HUES64 (cell line): ENCODE data around the gene CCDC122.
"Not testable (repeated sequence)": the region's sequence is repeated elsewhere in the genome, so short reads cannot be mapped to it uniquely, and the experiment has no call there.

ENCODE experiments used
- H3K27ac ChIP-seq: 2 replicates; pipeline ENCODE4 v1.7.0; 2013; ENCODE audit warnings: low read depth, low read length, inconsistent platforms
- H3K27me3 ChIP-seq: 2 replicates; pipeline ENCODE4 v1.6.1; 2013; ENCODE audit warnings: mild to moderate bottlenecking, low read length; ENCODE audit not compliant: insufficient read depth
- H3K36me3 ChIP-seq: 2 replicates; pipeline ENCODE4 v1.6.1; 2013; ENCODE audit warnings: mild to moderate bottlenecking, low read length; ENCODE audit not compliant: insufficient read depth
- H3K4me1 ChIP-seq: 2 replicates; pipeline ENCODE4 v1.6.1; 2013; ENCODE audit warnings: mild to moderate bottlenecking, low read length, moderate library complexity; ENCODE audit not compliant: insufficient read depth
- H3K4me3 ChIP-seq: 2 replicates; pipeline ENCODE4 v1.5.1; 2013; ENCODE audit warnings: mild to moderate bottlenecking, low read length, moderate library complexity
- H3K9ac ChIP-seq: 2 replicates; pipeline ENCODE4 v1.6.1; 2013; ENCODE audit warnings: mild to moderate bottlenecking, low read depth, low read length
- H3K9me3 ChIP-seq: 2 replicates; pipeline ENCODE4 v1.6.1; 2013; ENCODE audit warnings: low read depth, low read length; ENCODE audit not compliant: insufficient read depth
- WGBS: fragments of 150-250, 120-280 bp; methylation state at CpG from one replicate; pipeline ENCODE4 v1.1.7; 2013; ENCODE audit warnings: missing lambda C conversion rate; 5-methylcytosine and 5-hydroxymethylcytosine counted together

The CCDC122 gene

GRCh38 chr13:43835701-43836100, 43.8 kb downstream of the CCDC122 start:
- 90% methylated on average over 1 of the region's 2 CpGs for WGBS
- Histone ChIP-seq H3K9me3 (no peaks in the 10 kb centered on the region), H3K4me3 (no peak overlapping the region), H3K36me3 (no peaks in the 10 kb centered on the region), H3K9ac (no peak overlapping the region), H3K4me1 (no peaks in the 10 kb centered on the region), H3K27me3 (no peaks in the 10 kb centered on the region), H3K27ac (no peak overlapping the region)

- H3K9ac ChIP-seq: no peak overlapping the region
- no peak overlapping the region for H3K4me3 ChIP-seq
These were observed 48.5 kb downstream of the CCDC122 start for GRCh38 chr13:43831088-43831487.

GRCh38 chr13:43830497-43830881, 49.1 kb downstream of the CCDC122 start:
- no peak overlapping the region for H3K27ac ChIP-seq
- no peaks in the 10 kb centered on the region for H3K9me3 ChIP-seq
- no peaks in the 10 kb centered on the region for H3K27me3 ChIP-seq
- H3K9ac ChIP-seq: 0 out of 2 replicates have a peak overlapping the region, but pooled peaks have one; percentile 26
- WGBS: 86% methylated on average over 5 of the region's 5 CpGs
- H3K36me3 ChIP-seq: no peaks in the 10 kb centered on the region
- no peaks in the 10 kb centered on the region for H3K4me1 ChIP-seq
- no peak overlapping the region for H3K4me3 ChIP-seq

More at GRCh38 chr13:43831088-43831487, 48.5 kb downstream of the CCDC122 start:
- Histone ChIP-seq H3K27ac (no peak overlapping the region), H3K36me3 (no peaks in the 10 kb centered on the region), H3K9me3 (no peaks in the 10 kb centered on the region), H3K27me3 (no peaks in the 10 kb centered on the region), H3K4me1 (no peaks in the 10 kb centered on the region)
- WGBS: 84% methylated on average over 2 of the region's 2 CpGs

GRCh38 chr13:43824656-43825055, 54.9 kb downstream of the CCDC122 start:
- H3K36me3 ChIP-seq, H3K4me1 ChIP-seq: not testable (repeated sequence)
- WGBS: 100% methylated on average over 1 of the region's 1 CpG

GRCh38 chr13:43822969-43823368, 56.6 kb downstream of the CCDC122 start:
- no peak overlapping the region for H3K9ac ChIP-seq
- H3K4me1 ChIP-seq: no peaks in the 10 kb centered on the region
- H3K9me3 ChIP-seq: no peaks in the 10 kb centered on the region
- no peak overlapping the region for H3K27ac ChIP-seq
- 84% methylated on average over 1 of the region's 1 CpG for WGBS
- no peaks in the 10 kb centered on the region for H3K27me3 ChIP-seq
- no peaks in the 10 kb centered on the region for H3K36me3 ChIP-seq
- no peak overlapping the region for H3K4me3 ChIP-seq

More at GRCh38 chr13:43824656-43825055, 54.9 kb downstream of the CCDC122 start:
- H3K9ac ChIP-seq, H3K9me3 ChIP-seq, H3K27ac ChIP-seq, H3K4me3 ChIP-seq, H3K27me3 ChIP-seq: not testable (repeated sequence)

GRCh38 chr13:43816401-43816889, 63.1 kb downstream of the CCDC122 start:
- Histone ChIP-seq H3K4me1 (no peaks in the 10 kb centered on the region), H3K27me3 (no peaks in the 10 kb centered on the region), H3K4me3 (no peak overlapping the region), H3K36me3 (no peaks in the 10 kb centered on the region), H3K27ac (no peak overlapping the region), H3K9me3 (no peaks in the 10 kb centered on the region), H3K9ac (no peak overlapping the region)
- 94% methylated on average over 3 of the region's 4 CpGs for WGBS

- no peaks in the 10 kb centered on the region for H3K27me3 ChIP-seq
- no peak overlapping the region for H3K27ac ChIP-seq
- no peak overlapping the region for H3K4me3 ChIP-seq
- H3K9ac ChIP-seq: no peak overlapping the region
- H3K36me3 ChIP-seq: no peaks in the 10 kb centered on the region
- 83% methylated on average over 2 of the region's 2 CpGs for WGBS
- H3K4me1 ChIP-seq: no peaks in the 10 kb centered on the region
- H3K9me3 ChIP-seq: no peaks in the 10 kb centered on the region
These were observed 64.3 kb downstream of the CCDC122 start for GRCh38 chr13:43815204-43815603.

- no peak overlapping the region for H3K9ac ChIP-seq
- H3K4me3 ChIP-seq: no peak overlapping the region
These were observed 70.9 kb downstream of the CCDC122 start for GRCh38 chr13:43808676-43809075.

GRCh38 chr13:43805681-43806128, 73.8 kb downstream of the CCDC122 start:
- Histone ChIP-seq H3K36me3 (no peaks in the 10 kb centered on the region), H3K9me3 (no peaks in the 10 kb centered on the region), H3K4me3 (no peak overlapping the region), H3K4me1 (peaks cover 20% of the 10 kb centered on the region), H3K9ac (no peak overlapping the region), H3K27ac (peak overlapping the region; percentile 83; the same call in 1 of the 2 replicates), H3K27me3 (no peaks in the 10 kb centered on the region)
- WGBS: 69% methylated on average over 6 of the region's 6 CpGs

More at GRCh38 chr13:43808676-43809075, 70.9 kb downstream of the CCDC122 start:
- H3K4me1 ChIP-seq: peaks cover 20% of the 10 kb centered on the region
- no peaks in the 10 kb centered on the region for H3K27me3 ChIP-seq
- H3K27ac ChIP-seq: no peak overlapping the region
- H3K36me3 ChIP-seq: no peaks in the 10 kb centered on the region
- no peaks in the 10 kb centered on the region for H3K9me3 ChIP-seq

GRCh38 chr13:43805071-43805468, 74.5 kb downstream of the CCDC122 start:
- Histone ChIP-seq H3K4me3 (no peak overlapping the region), H3K27ac (peak overlapping the region; percentile 63; the same call in 1 of the 2 replicates)
- WGBS: 41% methylated on average over 2 of the region's 3 CpGs

GRCh38 chr13:43804461-43805070, 75.0 kb downstream of the CCDC122 start:
- H3K36me3 ChIP-seq: no peaks in the 10 kb centered on the region
- WGBS: 14% methylated on average over 1 of the region's 5 CpGs
- H3K27ac ChIP-seq: peak overlapping the region; percentile 63; the same call in 1 of the 2 replicates
- H3K4me1 ChIP-seq: peaks cover 19% of the 10 kb centered on the region
- H3K4me3 ChIP-seq: no peak overlapping the region
- H3K27me3 ChIP-seq: no peaks in the 10 kb centered on the region
- H3K9ac ChIP-seq: no peak overlapping the region
- H3K9me3 ChIP-seq: no peaks in the 10 kb centered on the region

More at GRCh38 chr13:43805071-43805468, 74.5 kb downstream of the CCDC122 start:
- H3K36me3 ChIP-seq: no peaks in the 10 kb centered on the region
- H3K9ac ChIP-seq: no peak overlapping the region
- no peaks in the 10 kb centered on the region for H3K27me3 ChIP-seq
- peaks cover 20% of the 10 kb centered on the region for H3K4me1 ChIP-seq
- H3K9me3 ChIP-seq: no peaks in the 10 kb centered on the region
